Right lobe of liver (tissue), 4 donors: ENCODE results near the gene SWAP70.

Source experiments
- POLR2A ChIP-seq: fragments of 450-650 bp; IDR thresholded peaks from one replicate; pipeline ENCODE4 v1.6.1; 2017; ENCODE audit warnings: antibody characterized with exemption, mild to moderate bottlenecking
- TF ChIP-seq, protein P1 (sequence below), 4 donors: fragments of 200-600 bp in 3 of 4; fragments of 450-650 bp in 1 of 4; IDR thresholded peaks; one replicate each; pipeline versions ENCODE4 v1.5.1 to v1.8.0; 2016 to 2022; ENCODE audit warnings: antibody characterized with exemption in 4 of 4, mild to moderate bottlenecking in 2 of 4
- donor health status: DM: no; HTN: no; CAD: no.
- donor health status: DM: no; HTN: no; CAD: no.
- donor health status: DM: no; HTN: yes; CAD: no.

DNA sequence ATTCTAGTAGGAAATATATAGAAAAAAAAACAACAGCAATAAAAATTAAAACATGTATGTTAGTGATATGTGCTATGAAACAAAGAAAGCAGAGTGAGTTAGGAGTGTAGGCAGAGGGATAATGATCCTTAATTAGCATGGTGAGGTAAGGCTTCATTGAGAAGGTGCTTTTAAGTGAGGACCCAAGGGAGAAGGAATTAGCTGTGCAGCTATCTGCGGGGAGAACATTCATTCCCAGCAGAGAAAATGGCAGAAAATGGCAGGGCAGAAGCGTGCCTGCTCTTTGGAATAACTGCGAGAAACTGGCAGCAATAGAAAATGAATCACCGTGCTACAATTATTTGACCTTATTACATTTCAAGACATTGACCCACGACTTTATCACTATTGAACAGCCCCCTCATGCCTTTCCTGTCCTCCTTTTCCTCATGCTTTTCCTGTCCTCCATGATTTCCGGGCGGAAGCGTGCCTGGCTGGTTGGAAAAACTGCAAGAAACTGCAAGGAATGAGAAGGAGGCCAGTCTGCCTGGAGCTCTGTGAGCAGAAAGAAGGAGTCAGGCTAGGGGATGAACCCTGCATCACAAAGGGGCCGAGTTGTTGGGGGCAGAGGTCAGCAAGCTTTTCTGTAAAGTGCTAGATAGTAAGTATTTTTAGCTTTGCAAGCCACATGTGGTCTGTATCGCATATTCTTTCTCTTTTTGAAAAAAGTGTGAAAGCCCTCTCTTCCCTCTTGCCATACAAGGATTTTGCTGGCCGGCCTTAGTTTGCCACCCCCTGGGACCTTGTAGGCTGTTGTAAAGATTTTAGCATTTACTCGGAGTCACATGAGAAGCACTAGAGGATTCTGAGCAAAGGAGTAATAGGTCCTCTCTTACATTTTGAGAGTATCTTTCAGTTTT lies 37.1 kb upstream of the SWAP70 start:
- TF ChIP-seq POLR2A = no peak
- TF ChIP-seq, protein P1, sequence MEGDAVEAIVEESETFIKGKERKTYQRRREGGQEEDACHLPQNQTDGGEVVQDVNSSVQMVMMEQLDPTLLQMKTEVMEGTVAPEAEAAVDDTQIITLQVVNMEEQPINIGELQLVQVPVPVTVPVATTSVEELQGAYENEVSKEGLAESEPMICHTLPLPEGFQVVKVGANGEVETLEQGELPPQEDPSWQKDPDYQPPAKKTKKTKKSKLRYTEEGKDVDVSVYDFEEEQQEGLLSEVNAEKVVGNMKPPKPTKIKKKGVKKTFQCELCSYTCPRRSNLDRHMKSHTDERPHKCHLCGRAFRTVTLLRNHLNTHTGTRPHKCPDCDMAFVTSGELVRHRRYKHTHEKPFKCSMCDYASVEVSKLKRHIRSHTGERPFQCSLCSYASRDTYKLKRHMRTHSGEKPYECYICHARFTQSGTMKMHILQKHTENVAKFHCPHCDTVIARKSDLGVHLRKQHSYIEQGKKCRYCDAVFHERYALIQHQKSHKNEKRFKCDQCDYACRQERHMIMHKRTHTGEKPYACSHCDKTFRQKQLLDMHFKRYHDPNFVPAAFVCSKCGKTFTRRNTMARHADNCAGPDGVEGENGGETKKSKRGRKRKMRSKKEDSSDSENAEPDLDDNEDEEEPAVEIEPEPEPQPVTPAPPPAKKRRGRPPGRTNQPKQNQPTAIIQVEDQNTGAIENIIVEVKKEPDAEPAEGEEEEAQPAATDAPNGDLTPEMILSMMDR (IDR thresholded peaks at IDR 0.05) = no peak
